HG02763 (cell line): ENCODE data around the gene NOD1.
"Not testable (repeated sequence)": the region's sequence is repeated elsewhere in the genome, so short reads cannot be mapped to it uniquely, and the experiment has no call there.

Experiments used
- ATAC-seq: cut with Tn5 transposase; IDR thresholded peaks from one replicate; pipeline ENCODE4 v1.9.1; 2021; ENCODE audit warnings: mild to moderate bottlenecking, moderate library complexity; ENCODE audit not compliant: unreplicated experiment

Gene NOD1

DNA sequence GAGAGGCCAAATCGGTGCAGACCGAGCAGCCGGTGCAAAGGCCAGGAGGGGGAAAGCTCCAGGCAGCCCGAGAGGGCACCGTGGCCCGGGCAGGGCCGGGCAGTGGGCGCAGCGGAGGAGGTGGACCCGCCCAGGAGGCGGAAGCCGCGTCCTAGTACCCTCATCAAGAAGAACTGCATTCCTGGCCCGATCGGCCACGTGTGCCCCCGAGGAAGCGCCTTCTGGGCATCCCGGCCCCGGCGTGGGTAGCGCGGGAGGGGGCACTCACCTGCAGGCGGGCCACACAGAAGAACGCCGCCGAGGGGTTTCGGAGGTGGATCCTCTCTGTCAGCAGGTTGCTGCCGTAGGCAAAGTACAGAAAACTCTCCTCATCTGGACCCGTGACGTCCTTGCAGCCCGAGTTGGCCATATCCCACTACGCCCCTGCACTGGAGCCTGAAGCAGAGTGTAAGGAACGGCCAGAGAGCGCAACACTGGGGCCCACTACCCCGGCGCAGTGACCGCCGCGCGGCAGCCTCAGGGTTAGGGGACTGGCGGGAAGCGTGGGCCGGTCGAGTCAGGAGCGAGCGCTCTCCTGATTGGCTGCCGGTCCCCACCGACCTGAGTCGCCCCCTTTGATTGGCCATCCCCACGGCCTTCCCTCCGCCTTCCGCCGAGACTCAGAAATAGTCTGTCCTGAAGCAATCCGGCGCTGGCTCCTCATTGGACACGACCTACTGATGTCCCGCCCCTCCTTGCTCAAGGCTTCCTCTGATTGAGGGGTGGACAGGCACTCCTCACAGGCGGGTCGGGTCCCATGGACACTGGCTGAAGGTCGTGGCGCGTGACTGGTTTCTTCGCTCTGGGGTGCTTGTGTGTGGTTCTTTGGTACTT, 26.0 kb upstream of the NOD1 start, which contains the start of gene GGCT:
Gene GGCT (minus strand): TSS at position 529 of the 873 bp plus-strand sequence. CDS start 120 bp downstream, at position 409.
- peak; percentile 98 for ATAC-seq

DNA sequence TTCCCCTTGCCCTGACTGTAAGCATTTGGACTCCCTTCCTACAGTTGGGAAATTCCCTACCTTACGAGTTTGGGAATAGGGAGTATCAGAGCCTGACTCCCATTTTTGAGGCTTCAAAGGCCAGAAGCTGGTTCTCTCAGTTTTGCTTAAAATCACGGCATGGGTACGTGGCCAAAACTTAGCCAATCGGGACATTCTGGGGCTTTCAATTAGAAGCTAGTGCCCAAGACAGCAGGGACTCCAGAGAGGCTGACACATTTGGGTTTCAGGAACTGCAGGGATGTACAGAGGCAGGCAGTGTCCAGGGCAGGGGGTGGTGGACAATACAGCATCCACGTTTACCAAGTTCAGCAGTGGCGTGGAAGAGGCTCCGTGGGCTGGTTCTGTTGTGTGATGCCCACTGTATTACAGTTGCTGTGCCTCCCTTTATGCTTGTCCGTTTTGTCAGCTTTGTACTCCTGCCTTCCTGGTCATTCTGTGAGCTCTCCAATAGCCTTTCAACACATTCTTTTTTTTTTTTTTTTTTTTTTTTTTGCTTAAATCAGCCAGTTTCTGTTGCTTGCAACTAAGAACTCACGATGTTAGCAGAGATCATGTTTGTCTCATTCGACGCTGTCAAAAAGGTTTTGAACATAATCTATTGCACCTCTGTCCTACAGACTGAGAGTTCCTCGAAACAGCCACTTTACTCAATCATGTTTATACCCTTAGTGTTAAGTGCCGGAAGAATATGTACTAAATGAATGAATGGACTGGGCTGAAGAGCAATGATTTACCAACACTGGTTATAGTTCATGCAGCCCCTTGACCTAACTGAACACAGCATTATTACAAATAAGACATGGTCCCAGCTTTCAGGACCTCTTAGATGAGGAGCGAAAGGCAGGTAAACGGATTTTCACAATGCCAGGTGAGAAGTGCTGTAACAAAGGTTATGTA, 25.0 kb upstream of the NOD1 start:
- ATAC-seq = no peak

DNA sequence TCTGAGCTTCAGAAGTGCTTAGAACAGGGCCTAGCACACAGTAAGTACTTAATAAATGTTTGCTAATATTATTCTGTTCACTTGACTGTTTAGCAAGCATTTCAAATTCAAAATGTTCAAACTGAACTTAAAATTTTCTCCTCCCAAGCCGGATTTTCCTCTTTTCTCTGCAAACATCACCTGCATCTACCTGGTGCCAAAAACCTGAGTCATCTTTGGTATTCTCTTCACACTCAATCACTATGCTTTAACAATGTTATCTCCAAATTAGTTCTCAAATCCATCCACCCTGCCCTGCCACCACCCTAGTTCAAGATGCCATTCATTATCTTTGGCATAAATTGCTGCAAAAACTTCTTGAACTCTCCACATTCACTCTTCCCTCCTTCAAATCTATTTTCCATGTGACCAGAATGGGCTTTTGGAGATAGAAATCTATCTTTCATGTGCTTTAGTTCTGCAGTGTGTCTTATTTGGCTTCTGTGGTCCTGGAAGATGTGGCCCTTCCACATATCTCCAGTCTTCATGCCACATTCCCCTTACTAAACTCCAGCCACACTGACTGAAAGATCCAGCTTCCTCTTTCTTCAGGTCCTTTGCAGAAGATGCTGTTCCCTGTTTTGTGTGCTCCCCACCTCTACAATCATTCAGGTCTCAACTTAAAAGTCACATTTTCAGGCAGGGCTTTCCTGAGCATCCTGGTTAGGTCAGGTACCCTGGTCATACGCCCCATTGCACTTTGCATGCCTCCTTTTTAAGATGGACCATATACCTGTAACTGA, 24.1 kb upstream of the NOD1 start:
- ATAC-seq = no peak

DNA sequence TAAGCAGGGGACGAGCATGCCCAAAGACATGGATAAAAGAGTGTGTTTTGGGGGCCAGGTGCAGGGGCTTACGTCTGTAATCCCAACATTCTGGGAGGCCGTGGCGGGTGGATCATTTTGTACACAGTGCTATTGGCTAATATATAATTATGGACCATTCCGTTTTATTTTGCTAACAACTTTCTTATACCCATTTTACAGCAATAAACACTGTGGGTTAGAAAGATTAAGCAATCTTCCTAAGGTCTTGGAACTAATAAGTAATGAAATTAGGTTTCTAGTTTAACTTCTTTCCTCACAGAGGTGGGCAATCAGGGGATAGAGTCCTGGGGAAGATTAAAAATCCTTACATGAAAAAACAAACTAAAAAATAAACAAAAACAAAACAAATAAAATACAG, 22.7 kb upstream of the NOD1 start:
- ATAC-seq = no peak

DNA sequence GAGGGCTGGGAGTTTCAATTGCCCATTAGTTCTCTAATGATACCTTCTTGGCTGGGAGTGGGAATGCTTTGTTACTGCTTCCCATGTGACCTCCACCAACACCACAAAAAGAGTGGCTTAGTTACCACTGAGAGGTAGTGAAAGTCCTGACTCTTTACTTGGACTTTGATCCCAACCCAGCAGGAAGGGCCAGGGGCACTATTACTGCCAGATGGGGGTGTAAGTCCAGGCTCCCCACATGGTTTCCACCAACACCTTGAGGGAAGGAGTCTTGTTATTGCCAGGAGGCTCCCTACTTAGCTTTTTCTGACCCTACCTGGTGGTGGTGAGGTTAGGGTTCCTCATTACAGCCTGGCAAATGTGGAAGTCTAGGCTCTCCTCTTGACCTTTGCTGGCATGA, 14.6 kb upstream of the NOD1 start:
- ATAC-seq = no peak

DNA sequence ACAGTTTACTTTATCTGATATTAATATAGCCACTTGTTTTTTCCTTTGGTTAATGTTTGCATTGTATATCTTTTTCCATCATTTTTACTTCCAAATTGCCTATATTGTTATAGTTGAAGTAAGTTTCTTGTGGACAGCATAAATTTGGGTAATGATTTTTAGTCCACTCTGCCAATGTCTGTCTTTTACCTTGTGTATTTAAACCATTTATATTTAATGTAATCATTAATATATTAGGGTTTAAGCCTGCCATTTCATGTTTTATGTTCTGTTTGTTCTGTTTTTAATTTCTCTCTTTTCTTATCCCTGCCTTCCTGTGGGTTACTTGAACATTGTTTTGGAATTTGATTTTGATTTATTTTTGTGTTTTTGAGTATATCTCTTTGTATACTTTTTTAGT, 12.8 kb upstream of the NOD1 start:
- no peak for ATAC-seq

DNA sequence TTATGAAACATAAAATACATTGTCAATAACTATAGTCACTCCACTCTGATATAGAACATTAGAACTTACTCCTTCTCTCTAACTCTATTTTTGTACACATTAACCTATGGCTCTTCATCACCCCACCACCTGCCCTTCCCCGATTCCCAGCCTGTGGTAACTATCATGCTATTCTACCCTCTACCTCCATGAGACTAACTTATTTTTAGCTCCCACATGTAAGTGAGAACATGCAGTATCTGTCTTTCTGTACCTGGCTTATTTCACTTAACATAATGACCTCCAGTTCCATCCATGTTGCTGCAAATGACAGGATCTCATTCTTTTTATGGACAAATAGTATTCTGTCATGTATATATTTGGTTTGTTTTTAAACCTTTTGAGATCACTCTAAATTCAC, 8.8 kb upstream of the NOD1 start:
- ATAC-seq = no peak

DNA sequence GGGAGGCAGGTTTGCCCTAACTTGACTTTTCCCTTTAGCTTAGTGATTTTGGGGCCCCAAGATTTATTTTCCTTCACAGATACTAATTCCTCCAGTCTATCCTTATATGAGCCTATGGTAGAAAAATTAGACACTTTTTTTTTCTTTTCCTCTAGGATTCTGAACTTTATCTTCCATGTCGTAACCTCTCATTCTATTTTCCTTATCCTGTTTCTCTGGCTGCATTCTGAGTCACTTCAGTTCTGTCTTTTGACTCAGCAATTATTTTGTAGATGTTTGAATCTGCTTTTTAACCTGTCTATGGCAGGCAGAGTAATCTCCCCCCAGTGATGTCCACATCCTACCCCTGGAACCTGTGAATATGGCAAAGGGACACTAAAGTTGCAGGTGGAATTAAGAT, 7.1 kb upstream of the NOD1 start:
- no peak for ATAC-seq

DNA sequence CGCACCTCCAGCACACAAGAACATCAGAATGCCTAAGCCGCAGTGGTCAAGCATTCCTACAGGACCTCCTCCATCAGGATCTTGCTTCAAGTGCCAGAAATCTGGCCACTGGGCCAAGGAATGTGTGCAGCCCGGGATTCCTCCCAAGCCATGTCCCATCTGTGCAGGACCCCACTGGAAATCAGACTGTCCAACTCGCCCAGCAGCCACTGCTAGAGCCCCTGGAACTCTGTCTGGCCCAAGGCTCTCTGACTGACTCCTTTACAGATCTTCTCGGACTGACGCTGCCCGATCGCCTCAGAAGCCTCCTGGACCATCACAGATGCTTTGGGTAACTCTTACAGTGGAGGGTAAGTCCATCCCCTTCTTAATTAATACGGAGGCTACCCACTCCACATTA, 2.8 kb upstream of the NOD1 start:
- ATAC-seq = not testable (repeated sequence)

DNA sequence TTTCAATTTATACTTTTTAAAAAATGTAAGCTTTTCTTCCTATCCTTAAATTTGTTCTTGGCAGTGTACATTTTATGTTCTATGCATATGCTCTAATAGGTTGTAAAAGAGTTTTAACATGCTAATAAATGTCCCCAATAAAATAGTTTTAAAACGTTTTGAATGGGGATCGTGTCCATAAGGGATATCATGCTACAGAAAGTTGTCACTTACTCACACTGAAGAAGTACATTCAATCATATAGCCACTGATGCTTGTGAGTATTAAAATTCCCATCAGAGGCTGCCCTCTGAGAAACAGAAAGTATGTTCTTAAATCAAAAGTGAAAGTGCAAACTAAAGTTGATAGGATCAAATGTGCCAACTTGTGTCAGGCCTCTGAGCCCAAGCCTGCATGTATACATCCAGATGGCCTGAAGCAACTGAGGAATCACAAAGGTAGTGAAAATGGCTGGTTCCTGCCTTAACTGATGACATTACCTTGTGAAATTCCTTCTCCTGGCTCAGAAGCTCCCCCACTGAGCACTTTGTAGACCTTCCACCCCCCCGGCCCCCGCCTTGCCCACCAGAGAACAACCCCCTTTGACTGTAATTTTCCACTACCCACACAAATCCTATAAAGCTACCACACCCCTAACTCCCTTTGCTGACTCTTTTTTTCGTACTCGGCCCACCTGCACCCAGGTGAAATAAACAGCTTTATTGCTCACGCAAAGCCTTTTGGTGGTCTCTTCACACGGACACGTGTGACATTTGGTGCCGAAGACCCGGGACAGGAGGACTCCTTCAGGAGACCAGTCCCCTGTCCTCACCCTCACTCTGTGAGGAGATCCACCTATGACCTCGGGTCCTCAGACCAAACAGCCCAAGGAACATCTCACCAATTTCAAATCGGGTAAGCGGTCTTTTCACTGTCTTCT, 877 bp upstream of the NOD1 start:
- ATAC-seq = no peak

DNA sequence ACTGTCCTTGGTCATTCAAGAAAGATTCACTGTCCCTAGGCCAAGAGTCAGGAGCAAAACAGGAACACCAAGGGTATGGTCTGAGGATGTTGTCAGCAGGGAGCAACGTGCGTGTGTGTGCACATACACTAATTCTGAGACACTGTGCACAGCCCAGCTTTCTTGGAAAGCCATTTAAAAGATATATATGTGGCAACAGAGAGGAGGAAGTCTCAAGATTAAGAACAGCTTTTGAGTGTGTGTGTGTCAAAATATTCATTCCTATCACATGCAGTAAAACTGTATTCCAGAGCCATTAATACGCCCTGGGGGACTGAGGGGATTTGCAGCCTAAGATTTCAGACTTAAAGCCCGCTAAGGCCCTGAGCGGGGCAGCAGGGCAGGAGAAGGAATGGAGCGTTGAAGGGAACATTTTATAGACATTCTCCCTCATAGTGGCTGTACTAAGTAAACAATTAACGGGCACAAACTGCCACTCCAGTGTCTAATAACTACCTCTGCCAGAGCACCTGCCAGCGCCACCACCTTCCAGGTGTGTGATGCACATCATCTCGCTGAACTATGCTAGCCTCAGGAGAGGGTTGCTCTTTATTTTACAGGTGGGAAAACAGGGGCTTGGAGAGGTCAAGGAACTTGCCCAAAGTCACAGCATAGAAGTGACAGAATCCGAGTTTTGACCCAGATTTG, 2.0 kb downstream of the NOD1 start:
- ATAC-seq = no peak

DNA sequence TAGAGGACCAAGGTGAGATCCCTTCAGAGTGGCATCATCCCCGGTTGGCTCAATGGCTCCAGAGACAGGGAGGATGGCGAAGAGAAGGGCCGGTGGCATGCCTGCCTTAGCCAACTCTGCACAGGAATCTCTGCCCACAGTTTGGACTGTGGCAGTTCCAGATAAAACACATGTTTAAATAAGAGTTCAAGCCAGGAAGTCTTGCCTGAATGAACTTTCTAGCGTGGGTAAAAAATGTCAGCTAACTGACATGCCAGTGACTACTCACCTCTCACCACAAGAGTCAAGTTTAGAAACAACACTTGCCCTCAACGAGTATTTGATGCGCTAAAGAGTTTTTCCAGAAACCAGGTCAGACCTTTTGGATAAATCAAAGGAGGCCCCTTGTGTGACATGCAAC, 3.0 kb downstream of the NOD1 start:
- ATAC-seq = no peak

DNA sequence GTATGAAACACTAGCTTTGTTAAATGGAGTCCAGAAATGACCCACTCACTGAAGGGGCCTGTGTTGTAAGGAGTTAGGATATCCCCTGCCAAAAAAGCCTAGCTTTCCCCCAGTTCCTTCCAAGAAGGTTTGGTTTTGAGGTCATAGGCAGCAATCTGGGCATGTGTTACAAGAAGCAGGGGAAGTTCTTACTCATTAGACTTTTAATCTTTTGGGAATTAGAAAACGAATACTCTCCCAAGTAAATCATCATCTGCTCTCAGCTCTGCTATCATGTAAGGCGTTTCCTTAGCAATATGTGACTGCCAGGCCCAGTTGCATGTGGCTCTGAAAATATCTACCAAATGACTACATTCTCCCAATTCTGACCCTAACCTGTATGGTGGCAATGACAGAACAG, 3.7 kb downstream of the NOD1 start:
- ATAC-seq = no peak

DNA sequence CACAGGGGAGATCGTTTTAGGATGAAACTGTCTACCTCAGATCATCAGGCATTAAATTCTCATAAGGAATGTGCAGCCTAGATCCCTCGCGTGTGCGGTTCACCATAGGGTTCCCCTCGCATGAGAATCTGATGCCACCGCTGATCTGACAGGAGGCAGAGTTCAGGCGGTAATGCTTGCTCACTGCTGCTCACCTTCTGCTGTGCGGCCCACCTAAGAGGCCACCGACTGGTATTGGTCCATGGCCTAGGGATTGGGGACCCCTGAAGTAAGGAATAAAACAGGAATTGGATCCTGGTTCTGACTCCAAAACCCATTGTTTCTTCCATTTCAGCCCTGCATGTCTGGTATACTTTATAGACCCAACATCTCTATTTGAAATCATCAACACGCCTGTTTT, 4.1 kb downstream of the NOD1 start:
- no peak for ATAC-seq

DNA sequence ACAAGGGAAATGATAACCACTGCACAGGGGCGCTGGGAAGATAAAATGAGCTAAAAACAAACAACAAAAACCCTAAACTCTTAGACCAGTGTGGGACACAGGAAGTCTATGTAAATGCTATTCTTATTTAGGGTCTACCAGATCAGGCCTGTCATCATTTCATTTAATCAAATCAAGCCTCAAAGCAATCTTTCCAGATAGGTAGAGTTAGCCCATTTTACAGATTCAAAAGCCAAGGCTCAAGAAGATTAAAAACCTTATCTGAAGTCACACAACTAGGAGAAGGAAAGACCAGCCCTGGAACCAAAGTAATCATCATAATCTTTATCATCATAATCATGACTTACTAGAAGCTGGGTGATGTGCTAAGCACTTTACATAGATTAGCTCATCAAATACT, 4.7 kb downstream of the NOD1 start:
- no peak for ATAC-seq

DNA sequence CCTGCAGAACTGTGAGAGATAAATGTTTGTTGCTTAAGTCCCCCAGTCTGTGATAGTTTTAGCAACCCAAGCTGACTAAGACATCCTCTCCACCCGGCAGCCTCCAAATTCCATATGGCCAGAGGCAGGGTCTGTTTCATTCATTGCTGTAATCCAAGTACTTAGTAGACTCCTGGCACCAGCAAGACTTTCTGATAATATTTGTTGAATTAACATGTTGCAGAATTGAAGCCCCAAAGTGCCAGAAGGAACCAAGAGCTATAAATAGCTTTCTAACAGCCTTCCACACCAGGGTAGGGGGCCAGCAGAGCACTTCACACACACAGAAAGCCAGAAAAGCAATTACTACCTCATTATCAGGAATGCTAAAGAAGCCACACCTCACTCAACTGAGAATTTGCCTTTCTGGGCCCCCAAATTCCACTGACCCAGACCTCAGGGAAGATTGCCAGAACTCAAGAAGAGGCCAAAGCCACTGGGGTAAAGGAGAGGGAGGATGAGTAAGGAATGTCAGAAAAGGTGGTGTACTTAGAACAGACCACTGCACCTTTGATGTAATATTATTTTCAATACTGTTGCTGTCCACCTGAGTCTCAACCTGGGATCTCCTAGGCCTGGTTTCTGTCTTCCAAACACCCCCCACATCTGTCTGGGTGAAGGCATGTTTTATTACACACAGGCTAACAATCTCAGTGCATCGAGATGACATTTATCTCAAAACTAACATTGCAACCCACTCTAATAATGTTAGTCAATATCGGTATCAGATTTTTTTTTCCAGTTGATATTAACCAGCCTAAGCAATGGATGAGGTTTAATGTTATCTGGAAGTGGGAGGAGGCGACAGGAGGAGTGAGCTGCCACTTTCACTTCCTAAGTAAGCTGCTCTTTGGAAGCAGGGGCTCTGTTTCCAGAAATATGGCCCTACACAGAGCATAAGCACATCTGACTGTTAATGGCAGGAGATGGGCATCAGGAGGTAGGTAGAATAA, 5.5 kb downstream of the NOD1 start:
- ATAC-seq = no peak

DNA sequence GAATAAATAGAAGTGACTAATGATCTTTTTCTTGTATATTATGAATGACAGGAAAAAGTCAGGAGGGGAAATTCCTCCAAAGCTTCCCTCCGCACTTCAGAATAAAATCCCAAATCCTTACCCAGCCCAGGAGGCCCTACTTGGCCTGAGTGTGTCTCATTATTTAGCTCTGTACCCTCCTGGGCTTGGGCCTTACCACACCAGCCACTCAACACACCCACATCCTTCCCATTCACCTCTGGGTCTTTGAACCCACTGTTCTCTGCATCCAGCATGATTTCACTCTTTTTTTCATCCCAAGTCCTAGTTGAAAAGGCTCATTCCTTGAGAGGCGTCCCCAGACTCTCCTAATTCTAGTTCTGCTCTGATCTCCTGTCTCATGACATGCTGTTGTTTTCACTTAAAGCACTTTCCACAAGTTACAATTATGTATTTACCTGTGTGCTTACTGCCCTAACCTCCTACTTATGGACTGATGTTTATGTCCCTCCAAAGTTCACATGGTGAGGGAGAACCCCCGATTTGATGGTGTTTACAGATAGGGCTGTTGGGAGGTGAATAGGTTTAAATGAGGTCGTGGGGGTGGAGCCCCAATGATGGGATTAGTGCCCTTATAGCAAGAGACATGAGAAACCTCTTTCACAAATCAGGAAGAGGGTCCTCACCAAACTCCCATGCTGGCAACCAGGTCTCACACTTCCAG, 6.4 kb downstream of the NOD1 start:
- ATAC-seq = no peak

DNA sequence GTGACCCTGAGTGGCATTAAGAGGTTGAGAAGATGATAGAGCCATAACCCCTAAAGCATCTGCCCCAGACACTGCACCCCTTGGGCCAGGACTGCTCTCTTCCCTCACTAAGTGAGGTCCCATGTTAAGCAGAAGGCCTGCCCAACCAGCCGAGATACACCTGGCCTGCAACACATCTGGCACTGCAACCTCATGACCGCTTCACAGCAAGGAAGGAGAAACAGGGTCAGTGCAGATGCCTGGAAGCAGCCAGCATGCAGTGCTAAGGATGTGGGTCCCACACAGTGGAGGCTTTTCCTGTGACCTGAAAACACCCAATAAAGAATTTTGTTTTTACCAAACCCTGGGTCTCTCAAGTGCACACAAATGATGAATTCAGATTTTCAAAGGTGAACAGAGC, 7.4 kb downstream of the NOD1 start:
- no peak for ATAC-seq
